ENCODE results near the gene ABCC9.

The ABCC9 gene

GRCh38 chr12:21771311-21771710 is 169.9 kb downstream of the ABCC9 start:
- DNase-seq: no peak

GRCh38 chr12:21769307-21769706 is 171.9 kb downstream of the ABCC9 start:
- no peak for DNase-seq

DNA sequence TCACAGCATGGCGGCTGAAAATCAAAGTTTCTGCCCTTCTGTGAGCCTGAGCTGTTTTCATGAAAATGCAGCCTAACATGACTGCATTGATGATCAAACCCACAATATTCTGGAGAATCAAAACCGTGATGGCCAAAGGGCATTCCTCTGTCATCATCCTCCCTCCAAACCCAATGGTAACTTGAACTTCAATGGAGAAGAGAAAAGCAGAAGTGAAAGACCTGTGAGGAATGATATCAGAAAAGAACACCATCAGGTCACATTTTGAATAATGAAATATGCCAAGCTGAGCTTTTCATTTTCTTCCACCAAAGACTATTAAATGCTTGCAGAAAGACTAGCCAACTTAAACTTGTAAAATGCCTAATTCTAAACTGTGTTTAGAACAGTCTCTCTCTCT is 174.8 kb downstream of the ABCC9 start:
- no peak for DNase-seq

GRCh38 chr12:21764950-21765349 is 176.3 kb downstream of the ABCC9 start:
- no peak for DNase-seq

DNA sequence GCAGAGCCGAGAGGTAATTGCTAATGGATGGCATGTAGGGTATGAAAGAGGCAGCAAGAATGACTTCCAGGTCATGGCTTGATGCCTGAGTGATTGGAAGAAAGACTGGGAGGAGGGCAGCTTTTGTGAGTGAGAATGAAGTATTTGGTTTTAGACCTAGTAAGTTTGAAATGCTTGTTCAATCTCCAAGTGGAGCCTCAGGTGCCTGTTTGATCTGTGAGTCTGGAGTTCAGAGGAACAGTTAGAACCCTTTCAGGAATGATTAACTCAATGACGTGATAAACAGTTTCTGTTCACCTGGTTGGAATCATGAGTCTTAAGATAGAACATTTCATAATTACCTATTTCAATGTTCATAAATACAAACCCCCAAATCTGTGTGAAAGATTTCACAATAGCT is 177.2 kb downstream of the ABCC9 start:
- no peak for DNase-seq

GRCh38 chr12:21763531-21763930 is 177.7 kb downstream of the ABCC9 start:
- DNase-seq: no peak

DNA sequence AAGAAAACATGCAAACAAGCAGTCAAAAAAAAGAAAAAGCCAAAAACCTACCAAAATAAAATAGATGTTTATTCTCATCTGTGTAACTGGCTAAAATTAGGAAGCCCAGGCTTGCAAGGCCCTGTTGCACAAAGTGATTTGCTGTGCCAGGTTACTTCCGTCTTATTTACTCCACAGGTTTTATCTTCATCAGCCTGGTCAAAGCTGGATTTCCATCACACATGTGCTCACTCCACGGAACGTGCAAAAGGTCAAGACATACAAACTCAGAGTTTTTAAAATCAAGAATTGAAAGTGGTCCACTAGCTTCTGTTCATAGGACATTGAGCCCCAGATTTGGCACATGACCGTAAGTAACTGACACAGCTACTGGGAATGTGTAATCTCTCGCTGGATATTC is 181.5 kb downstream of the ABCC9 start:
- no peak for DNase-seq

GRCh38 chr12:21757735-21758134 is 183.5 kb downstream of the ABCC9 start:
- DNase-seq: no peak

DNA sequence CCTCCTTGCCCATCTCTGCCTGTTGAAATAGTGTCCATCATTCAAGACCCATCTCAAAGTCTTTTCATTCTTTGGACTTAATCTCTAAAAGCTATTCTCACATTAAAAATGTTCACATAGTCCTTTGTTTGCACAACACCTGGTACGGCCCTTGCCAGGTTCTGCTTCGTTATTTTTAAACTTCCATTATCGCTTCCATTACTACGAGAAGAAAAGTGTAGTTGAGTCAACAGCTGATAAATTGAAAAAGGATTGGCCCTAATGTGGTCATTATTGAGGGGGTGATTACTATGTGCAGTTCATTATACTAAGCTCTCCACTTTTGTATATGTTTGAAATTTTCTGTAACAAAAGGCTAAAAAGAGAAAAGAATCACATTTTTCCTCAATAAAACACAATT is 184.5 kb downstream of the ABCC9 start:
- DNase-seq: no peak

DNA sequence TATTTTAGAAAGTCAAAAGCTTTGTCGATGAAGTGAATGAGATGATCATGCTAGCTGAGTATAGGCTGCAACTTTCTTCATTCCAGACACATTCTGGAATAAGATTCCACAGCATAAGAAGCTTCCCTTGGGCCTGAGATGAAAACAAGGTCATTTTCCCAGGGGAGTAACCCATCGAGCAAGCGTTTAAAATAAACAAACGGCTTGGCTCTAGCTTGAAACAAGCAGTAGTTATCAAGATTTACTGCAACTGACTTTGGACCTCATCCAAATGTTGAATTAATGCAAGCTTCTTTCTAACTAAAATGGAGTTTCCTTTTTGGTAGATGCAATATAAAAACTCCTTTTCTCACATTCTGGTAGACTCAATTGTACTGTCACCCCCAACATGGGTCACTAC is 189.7 kb downstream of the ABCC9 start:
- DNase-seq: no peak

Measured in stimulated activated CD4-positive, alpha-beta T cell treated with anti-CD3 and anti-CD28 coated beads, Interleukin-2, amount 100 ng/mL, for 24 hours (primary cell).